Measurements from ENCODE around the gene BTAF1.

The BTAF1 gene

GRCh38 chr10:91941426-91941825 lies 17.9 kb downstream of the BTAF1 start:
- peaks cover 86% of the 10 kb centered on the region for H3K36me3 ChIP-seq (ENCODE audit: control insufficient read depth, low read length)
- no peaks in the 10 kb centered on the region for H3K4me1 ChIP-seq (ENCODE audit: control insufficient read depth, low read length)

GRCh38 chr10:91944880-91945630 lies 21.5 kb downstream of the BTAF1 start:
- Histone ChIP-seq H3K36me3 (ENCODE audit: control insufficient read depth, low read length) (peaks cover 59% of the 10 kb centered on the region), H3K9me3 (ENCODE audit: control insufficient read depth, insufficient read depth, low read length) (no peaks in the 10 kb centered on the region), H4K20me1 (ENCODE audit: control insufficient read depth, insufficient read depth, low read depth, low read length) (no peaks in the 10 kb centered on the region), H3K4me3 (ENCODE audit: low read length) (no peak overlapping the region), H3K27ac (ENCODE audit: low read depth, low read length) (no peak overlapping the region), H3K9me2 (replicated peaks; ENCODE audit: control insufficient read depth, low read length) (no peaks in the 10 kb centered on the region), H3K27me3 (ENCODE audit: control insufficient read depth, low read length) (no peaks in the 10 kb centered on the region), H3K4me1 (ENCODE audit: control insufficient read depth, low read length) (no peaks in the 10 kb centered on the region), H3K79me2 (ENCODE audit: control insufficient read depth, low read length) (peaks cover 24% of the 10 kb centered on the region), H3K4me2 (ENCODE audit: low read length) (no peak overlapping the region), H3F3A (ENCODE audit: control insufficient read depth, insufficient read depth) (no peaks in the 10 kb centered on the region)
- TF ChIP-seq CTCF (IDR thresholded peaks at IDR 0.05; ENCODE audit: low read depth, low read length, poor library complexity, severe bottlenecking) (no peak), EZH2phosphoT487 (IDR thresholded peaks at IDR 0.05; ENCODE audit: borderline replicate concordance, low read length) (no peak)

More at GRCh38 chr10:91941426-91941825, 17.9 kb downstream of the BTAF1 start:
- H4K20me1 ChIP-seq (ENCODE audit: control insufficient read depth, insufficient read depth, low read depth, low read length): 0 out of 2 replicates have a peak, but pooled peaks cover 4% of the 10 kb centered on the region
- no peaks in the 10 kb centered on the region for H3K9me2 ChIP-seq (replicated peaks; ENCODE audit: control insufficient read depth, low read length)
- H3K27ac ChIP-seq (ENCODE audit: low read depth, low read length): no peak overlapping the region
- peaks cover 51% of the 10 kb centered on the region for H3K79me2 ChIP-seq (ENCODE audit: control insufficient read depth, low read length)
- H3K4me2 ChIP-seq (ENCODE audit: low read length): no peak overlapping the region
- H3F3A ChIP-seq (ENCODE audit: control insufficient read depth, insufficient read depth): 0 out of 2 replicates have a peak, but pooled peaks cover 3% of the 10 kb centered on the region
- TF ChIP-seq CTCF (IDR thresholded peaks at IDR 0.05; ENCODE audit: low read depth, low read length, poor library complexity, severe bottlenecking): no peak
- TF ChIP-seq EZH2phosphoT487 (IDR thresholded peaks at IDR 0.05; ENCODE audit: borderline replicate concordance, low read length): no peak
- no peaks in the 10 kb centered on the region for H3K27me3 ChIP-seq (ENCODE audit: control insufficient read depth, low read length)
- H3K9me3 ChIP-seq (ENCODE audit: control insufficient read depth, insufficient read depth, low read length): no peaks in the 10 kb centered on the region
- no peak overlapping the region for H3K4me3 ChIP-seq (ENCODE audit: low read length)

DNA sequence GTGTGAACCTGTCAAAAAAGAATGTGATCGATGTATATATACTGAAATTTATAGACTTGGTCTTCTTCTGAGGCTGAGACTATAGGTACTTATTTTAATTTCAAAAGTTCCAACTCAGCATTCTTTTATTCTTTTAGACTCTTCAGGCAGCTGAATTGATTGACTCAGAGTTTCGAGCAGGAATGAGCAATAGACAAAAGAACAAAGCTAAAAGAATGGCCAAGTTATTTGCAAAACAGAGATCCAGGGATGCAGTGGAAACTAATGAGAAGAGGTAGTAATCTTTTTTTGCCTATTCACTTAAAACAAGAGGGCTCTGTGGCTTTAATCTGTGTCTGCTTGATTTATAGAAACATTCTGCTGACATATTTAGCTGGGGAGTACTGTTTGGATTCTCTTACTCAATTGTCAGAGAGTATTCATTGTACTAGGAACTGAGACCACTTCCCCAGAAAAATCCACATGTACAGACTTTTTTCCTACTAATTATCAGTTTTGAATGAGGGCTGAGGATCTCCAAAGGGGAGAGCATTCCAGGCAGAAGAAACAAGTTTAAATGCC lies 30.1 kb downstream of the BTAF1 start:
- Histone ChIP-seq H3K79me2 (ENCODE audit: control insufficient read depth, low read length) (0 out of 2 replicates have a peak, but pooled peaks cover 3% of the 10 kb centered on the region), H3K36me3 (ENCODE audit: control insufficient read depth, low read length) (peaks cover 79% of the 10 kb centered on the region), H3K27ac (ENCODE audit: low read depth, low read length) (no peak overlapping the region), H4K20me1 (ENCODE audit: control insufficient read depth, insufficient read depth, low read depth, low read length) (no peaks in the 10 kb centered on the region), H3K9me3 (ENCODE audit: control insufficient read depth, insufficient read depth, low read length) (no peaks in the 10 kb centered on the region), H3K9me2 (replicated peaks; ENCODE audit: control insufficient read depth, low read length) (no peaks in the 10 kb centered on the region), H3K4me1 (ENCODE audit: control insufficient read depth, low read length) (no peaks in the 10 kb centered on the region), H3K4me2 (ENCODE audit: low read length) (no peak overlapping the region), H3F3A (ENCODE audit: control insufficient read depth, insufficient read depth) (no peaks in the 10 kb centered on the region), H3K4me3 (ENCODE audit: low read length) (no peak overlapping the region), H3K27me3 (ENCODE audit: control insufficient read depth, low read length) (no peaks in the 10 kb centered on the region)
- no peak for TF ChIP-seq CTCF (IDR thresholded peaks at IDR 0.05; ENCODE audit: low read depth, low read length, poor library complexity, severe bottlenecking)
- TF ChIP-seq EZH2phosphoT487 (IDR thresholded peaks at IDR 0.05; ENCODE audit: borderline replicate concordance, low read length): no peak

Measured in DOHH2 (cell line).